Mucosa of descending colon (tissue), 3 donors: ENCODE results near the gene ADAM10. TPM values are rescaled to one million over a fixed set of nuclear protein-coding genes. Genes with fewer than 3 reads are reported as not detected.

Experiments
- ATAC-seq: fragments of 200-7000 bp; cut with Tn5 transposase; one replicate; pipeline ENCODE4 v1.9.1; 2020; ENCODE audit warnings: mild to moderate bottlenecking, moderate library complexity
- DNase-seq, 3 donors: peaks; one replicate each; pipeline ENCODE4 v3.0.0-alpha.2; 2020
- H3K36me3 ChIP-seq: fragments of 200-600 bp; one replicate; pipeline ENCODE4 v1.8.0; 2021; ENCODE audit warnings: low read depth, mild to moderate bottlenecking
- H3K4me1 ChIP-seq: fragments of 200-600 bp; one replicate; pipeline ENCODE4 v1.8.0; 2021; ENCODE audit warnings: low read depth, mild to moderate bottlenecking
- H3K4me3 ChIP-seq: fragments of 200-600 bp; one replicate; pipeline ENCODE4 v1.8.0; 2021; ENCODE audit warnings: mild to moderate bottlenecking
- H3K9me3 ChIP-seq: fragments of 200-600 bp; one replicate; pipeline ENCODE4 v1.8.0; 2021; ENCODE audit warnings: mild to moderate bottlenecking
- CTCF ChIP-seq: fragments of 200-600 bp; IDR thresholded peaks from one replicate; pipeline ENCODE4 v1.8.0; 2022; ENCODE audit warnings: antibody characterized with exemption, mild to moderate bottlenecking
- intact Hi-C, 2 donors: fragments of 100-400 bp; cut with DNase I in 1 of 2; cut with micrococcal nuclease in 1 of 2; formaldehyde crosslinking; loops; one replicate each; pipeline versions ENCODE4 v1.11.0 to v1.11.1; 2022; cut with DNase I, micrococcal nuclease
- total RNA-seq, 3 donors: library from RNA; stranded (reverse); fragmentation: NEBNext Ultra II Directional in 2 of 3; extraction: Animal tissue kit (Norgen Biotek cat#: 25700) in 2 of 3; gene quantifications; one replicate each; pipeline versions ENCODE4 v1.2.1 to v1.2.4, GENCODE V29; 2021 to 2023
- donor health status: DM: no; HTN: no; CAD: no; lungs with moderate emphysema.
- donor health status: DM: no; HTN: no; CAD: no.
- donor health status: DM: no; HTN: yes; CAD: no.

ADAM10 gene
- total RNA-seq, 3 donors from 2014 or later: 109 to 178 (median 143) TPM

GRCh38 chr15:58755350-58755749 lies 5.8 kb upstream of the ADAM10 start:
- peaks cover 2% of the 10 kb centered on the region for H3K4me1 ChIP-seq
- no peak overlapping the region for H3K4me3 ChIP-seq
- ATAC-seq: no peak
- no peak for DNase-seq
- no peaks in the 10 kb centered on the region for H3K9me3 ChIP-seq
- no peak for TF ChIP-seq CTCF
- no peaks in the 10 kb centered on the region for H3K36me3 ChIP-seq
- intact Hi-C loops: loop anchor here in 1 of 2 donors (5.0 kb wide), 1 partner anchor 488 kb away; no protein-coding TSS in a partner anchor

- intact Hi-C loops: no loop called here
- Histone ChIP-seq H3K36me3 (no peaks in the 10 kb centered on the region), H3K4me1 (peaks cover 10% of the 10 kb centered on the region), H3K4me3 (no peak overlapping the region), H3K9me3 (no peaks in the 10 kb centered on the region)
- ATAC-seq (no peak), DNase-seq (no peak)
- no peak for TF ChIP-seq CTCF
Observed at GRCh38 chr15:58752716-58753115, 3.2 kb upstream of the ADAM10 start.

GRCh38 chr15:58748852-58749531 lies 515 bp downstream of the ADAM10 start:
- peak; percentile 58 for ATAC-seq

GRCh38 chr15:58748040-58748851 lies 1.3 kb downstream of the ADAM10 start:
- intact Hi-C loops: no loop called here
- Histone ChIP-seq H3K9me3 (no peaks in the 10 kb centered on the region), H3K4me3 (peak overlapping the region; percentile 96), H3K4me1 (peaks cover 13% of the 10 kb centered on the region), H3K36me3 (no peaks in the 10 kb centered on the region)
- TF ChIP-seq CTCF: no peak
- DNase-seq: peak in 1 of 3 donors; percentile 33
- ATAC-seq: no peak

More at GRCh38 chr15:58748852-58749531, 515 bp downstream of the ADAM10 start:
- TF ChIP-seq CTCF: no peak
- H3K9me3 ChIP-seq: no peaks in the 10 kb centered on the region
- peak; percentile 58 to 75 (median 74) for DNase-seq
- peak overlapping the region; percentile 96 for H3K4me3 ChIP-seq
- H3K36me3 ChIP-seq: no peaks in the 10 kb centered on the region
- intact Hi-C loops: no loop called here
- peaks cover 13% of the 10 kb centered on the region for H3K4me1 ChIP-seq

- Histone ChIP-seq H3K4me3 (no peak overlapping the region), H3K9me3 (no peaks in the 10 kb centered on the region), H3K4me1 (peaks cover 13% of the 10 kb centered on the region), H3K36me3 (no peaks in the 10 kb centered on the region)
- no peak for DNase-seq
- ATAC-seq: no peak
- no peak for TF ChIP-seq CTCF
- intact Hi-C loops: no loop called here
Observed at GRCh38 chr15:58746174-58746573, 3.3 kb downstream of the ADAM10 start.
